GM12878 (cell line): ENCODE results near the gene OLFM2. TPM values are rescaled to one million over a fixed set of nuclear protein-coding genes. Genes with fewer than 3 reads are reported as not detected.

Experiments used
- CBX5 ChIP-seq: sonication (generic); IDR thresholded peaks from 2 replicates; pipeline ENCODE4 v1.6.1; 2016; ENCODE audit warnings: low read depth, moderate library complexity, mild to moderate bottlenecking, inconsistent platforms
- CREB1 ChIP-seq: IDR thresholded peaks from 2 replicates; pipeline ENCODE4 v1.6.1; 2012; ENCODE audit warnings: low read depth, mild to moderate bottlenecking, inconsistent platforms
- EP300 ChIP-seq, 2 experiments: fragments of 150-350 bp in 1 of 2; IDR thresholded peaks; 2 replicates each; pipeline ENCODE4 v1.6.1; 2011 to 2012; ENCODE audit warnings: low read depth in 2 of 2, low read length in 2 of 2, borderline replicate concordance in 1 of 2, improper control_type of control experiment in 1 of 2, inconsistent platforms in 1 of 2; ENCODE audit not compliant: control insufficient read depth in 1 of 2
- FOXM1 ChIP-seq: IDR thresholded peaks from 2 replicates; pipeline ENCODE4 v1.6.1; 2012; ENCODE audit warnings: low read depth, mild to moderate bottlenecking, inconsistent platforms, low read length, moderate library complexity
- GATAD2B ChIP-seq: fragments of 450-650 bp; conservative IDR thresholded peaks from 2 replicates; pipeline ENCODE4 v1.6.1; 2017; ENCODE audit warnings: low read depth, mild to moderate bottlenecking, moderate library complexity
- IKZF1 ChIP-seq: fragments of 450-650 bp; conservative IDR thresholded peaks from 2 replicates; pipeline ENCODE4 v1.6.1; 2017; ENCODE audit warnings: antibody characterized with exemption, mild to moderate bottlenecking
- MAX ChIP-seq: IDR thresholded peaks from 2 replicates; pipeline ENCODE4 v1.6.1; 2012; ENCODE audit warnings: low read depth, low read length, improper control_type of control experiment
- MTA3 ChIP-seq: IDR thresholded peaks from 2 replicates; pipeline ENCODE4 v1.6.1; 2012; ENCODE audit warnings: low read length, inconsistent platforms, borderline replicate concordance
- NBN ChIP-seq: fragments of 450-650 bp; IDR thresholded peaks from 2 replicates; pipeline ENCODE4 v1.6.1; 2016
- PRDM15 ChIP-seq: fragments of 450-650 bp; formaldehyde crosslinking; IDR thresholded peaks from 2 replicates; pipeline ENCODE4 v1.4.0; 2020; ENCODE audit warnings: mild to moderate bottlenecking, moderate library complexity
- RELA ChIP-seq: fragments of 450-650 bp; IDR thresholded peaks from 2 replicates; pipeline ENCODE4 v1.8.0; 2014; ENCODE audit warnings: borderline replicate concordance; ENCODE audit not compliant: partially characterized antibody
- REST ChIP-seq: IDR thresholded peaks from 2 replicates; pipeline ENCODE4 v1.6.1; 2012; ENCODE audit warnings: mild to moderate bottlenecking, low read depth, low read length
- STAT1 ChIP-seq: fragments of 450-650 bp; conservative IDR thresholded peaks from 2 replicates; pipeline ENCODE4 v1.6.1; 2014; ENCODE audit warnings: antibody characterized with exemption, mild to moderate bottlenecking
- STAT3 ChIP-seq: IDR thresholded peaks from 2 replicates; pipeline ENCODE4 v1.6.1; 2011; ENCODE audit warnings: low read depth, low read length, improper control_type of control experiment
- WRNIP1 ChIP-seq: IDR thresholded peaks from 2 replicates; pipeline ENCODE4 v1.6.1; 2011; ENCODE audit warnings: low read depth, low read length, improper control_type of control experiment, borderline replicate concordance
- ZNF384 ChIP-seq: IDR thresholded peaks from 2 replicates; pipeline ENCODE4 v1.6.1; 2012; ENCODE audit warnings: low read depth, mild to moderate bottlenecking, low read length, improper control_type of control experiment, borderline replicate concordance
- ZZZ3 ChIP-seq: IDR thresholded peaks from 2 replicates; pipeline ENCODE4 v1.6.1; 2011; ENCODE audit warnings: low read depth; ENCODE audit not compliant: control insufficient read depth, insufficient read length
- polyA plus RNA-seq, 11 experiments: library from polyadenylated mRNA; depleted of rRNA in 4 of 11; unstranded in 6 of 11; stranded (reverse) in 5 of 11; fragments of >200 nt; fragmentation: Nextera tagmentation in 4 of 11; fragmentation: Illumina TruSeq in 1 of 11; extraction: Ambion mirVana in 4 of 11; extraction: Trizol in 1 of 11; gene quantifications; 1 replicate in 1 of 11; 2 replicates in 10 of 11; pipeline versions ENCODE4 v1.2.1 to v1.2.3, GENCODE V29; 2011 to 2016; ENCODE audit warnings: inconsistent platforms in 2 of 11, missing spikeins in 2 of 11, low read depth in 1 of 11
- total RNA-seq, 4 experiments: library from RNA; depleted of rRNA in 3 of 4; stranded (reverse); fragments of >200 nt in 3 of 4; fragmentation: Illumina TruSeq in 1 of 4; extraction: Trizol in 1 of 4; gene quantifications; 2 replicates each; pipeline versions ENCODE4 v1.2.1 to v1.2.3, GENCODE V29; 2013 to 2021

The OLFM2 gene
- total and polyA plus RNA-seq, 10 of the 15 experiments (the other 5 are each of a cell fraction or from before 2014, with no cell fraction given), result 0.07 to 3.5 (median 0.27) TPM; not detected in 5

GRCh38 chr19:9827289-9828238 is 108.8 kb downstream of the OLFM2 start, which contains the start of gene UBL5 (continued):
- TF ChIP-seq STAT3 (no peak), FOXM1 (no peak), RELA (no peak), CBX5 (no peak), MAX (peak; percentile 84), CREB1 (peak; percentile 18; the same call in 1 of the 2 replicates), WRNIP1 (no peak), STAT1 (no peak), PRDM15 (CRISPR knock-in tag) (no peak), ZNF384 (no peak), REST (no peak), NBN (0 out of 2 replicates have a peak, but pooled peaks have one; percentile 40), EP300 (IDR thresholded peaks at IDR 0.05; ENCODE audit: borderline replicate concordance in 1 of 2, control insufficient read depth in 1 of 2, low read depth in 2 of 2, low read length in 2 of 2) (peak in 1 of 2 experiments; percentile 55; a peak in 1 of 4 replicates), IKZF1 (peak; percentile 84), MTA3 (no peak), ZZZ3 (no peak), GATAD2B (no peak; the same call in 1 of the 2 replicates)
